ENCODE data around the gene CRYBB3. TPM values are rescaled to one million over a fixed set of nuclear protein-coding genes. Genes with fewer than 3 reads are reported as not detected.

CRYBB3 gene
- total and polyA plus RNA-seq, 9 of the 15 experiments (the other 6 are each of a cell fraction or from before 2014, with no cell fraction given) = not detected

- TF ChIP-seq ETV6 (IDR thresholded peaks at IDR 0.05; ENCODE audit: borderline replicate concordance in 1 of 2, low read depth in 2 of 2, low read length in 1 of 2) (no peak), ETV6 (CRISPR knock-in tag; IDR thresholded peaks at IDR 0.05; ENCODE audit: borderline replicate concordance) (no peak), NFE2 (IDR thresholded peaks at IDR 0.05; ENCODE audit: low read depth) (no peak), RFX1 (IDR thresholded peaks at IDR 0.05) (no peak), SMARCA5 (IDR thresholded peaks at IDR 0.05) (no peak), TOE1 (IDR thresholded peaks at IDR 0.05; ENCODE audit: borderline replicate concordance) (no peak), TOE1 (CRISPR knock-in tag; IDR thresholded peaks at IDR 0.05; ENCODE audit: borderline replicate concordance, low read depth) (no peak), PCBP2 (IDR thresholded peaks at IDR 0.05; ENCODE audit: low read depth, low read length, poor library complexity, severe bottlenecking) (no peak), CREM (IDR thresholded peaks at IDR 0.05; ENCODE audit: low read depth) (no peak), PML (IDR thresholded peaks at IDR 0.05; ENCODE audit: low read length) (no peak)
Observed at GRCh38 chr22:25167834-25168601, 31.6 kb upstream of the CRYBB3 start (continued).

GRCh38 chr22:25169278-25170031 is 30.2 kb upstream of the CRYBB3 start:
- Histone ChIP-seq H3K79me2 (ENCODE audit: control insufficient read depth, insufficient read depth, low read length) (no peaks in the 10 kb centered on the region), H2AFZ (ENCODE audit: low read depth, low read length) (no peak overlapping the region), H3K27ac (ENCODE audit: extremely low read depth, low read depth, low read length) (no peak overlapping the region), H3K9ac (ENCODE audit: insufficient read depth in 1 of 2, low read depth in 2 of 2, low read length in 2 of 2) (no peak overlapping the region), H4K20me1 (replicated peaks; ENCODE audit: control insufficient read depth, insufficient read depth, low read length) (no peaks in the 10 kb centered on the region), H3K36me3 (ENCODE audit: control insufficient read depth, insufficient read depth, low read length) (no peaks in the 10 kb centered on the region), H3K9me3 (replicated peaks; ENCODE audit: control insufficient read depth, insufficient read depth, low read depth, low read length) (no peaks in the 10 kb centered on the region), H3K4me3 (no peak overlapping the region), H3K4me2 (ENCODE audit: insufficient read depth, low read length) (no peak overlapping the region), H3K4me1 (replicated peaks in 1 of 2; ENCODE audit: control insufficient read depth in 2 of 2, insufficient read depth in 2 of 2, low read length in 2 of 2) (no peaks in the 10 kb centered on the region), H3K27me3 (ENCODE audit: control insufficient read depth in 2 of 2, insufficient read depth in 2 of 2, low read length in 2 of 2) (peaks cover 0 to 12% of the 10 kb centered on the region in 2 experiments; a peak in 4 of 5 replicates), H3K9me1 (ENCODE audit: control insufficient read depth, insufficient read depth, low read length) (no peaks in the 10 kb centered on the region)
- BruUV-seq (replicated peaks) = no TSS peak
- FAIRE-seq (no peak), DNase-seq (ENCODE audit: extremely low read depth in 1 of 4, low spot score in 3 of 4) (no peak), ATAC-seq (no peak)
- TF ChIP-seq RBM25 (IDR thresholded peaks at IDR 0.05; ENCODE audit: low read depth, low read length, severe bottlenecking) (no peak), AFF4 (CRISPR knock-in tag; IDR thresholded peaks at IDR 0.05) (no peak)
- in situ Hi-C loops (cut with MboI) = no loop called here
- intact Hi-C loops (cut with micrococcal nuclease) = loop anchor here (5.0 kb wide), 1 partner anchor 87 kb away; no protein-coding TSS in a partner anchor
- POLR2A ChIA-PET = no interaction called here
- 2% methylated on average over 15 of the region's 17 CpGs for WGBS (ENCODE audit: insufficient coverage, low coverage, missing lambda C conversion rate)
- CTCF ChIA-PET (ENCODE audit: low intra/inter-chr PET ratio) = no interaction called here

Measured in K562 (cell line).